GM03348 (cell line): ENCODE data around the gene FAM120A.
"Not testable (repeated sequence)": the region's sequence is repeated elsewhere in the genome, so short reads cannot be mapped to it uniquely, and the experiment has no call there.

Experiments
- DNase-seq: peaks from one replicate; pipeline ENCODE4 v3.0.0; 2012; ENCODE audit warnings: low spot score

The FAM120A gene, protein sequence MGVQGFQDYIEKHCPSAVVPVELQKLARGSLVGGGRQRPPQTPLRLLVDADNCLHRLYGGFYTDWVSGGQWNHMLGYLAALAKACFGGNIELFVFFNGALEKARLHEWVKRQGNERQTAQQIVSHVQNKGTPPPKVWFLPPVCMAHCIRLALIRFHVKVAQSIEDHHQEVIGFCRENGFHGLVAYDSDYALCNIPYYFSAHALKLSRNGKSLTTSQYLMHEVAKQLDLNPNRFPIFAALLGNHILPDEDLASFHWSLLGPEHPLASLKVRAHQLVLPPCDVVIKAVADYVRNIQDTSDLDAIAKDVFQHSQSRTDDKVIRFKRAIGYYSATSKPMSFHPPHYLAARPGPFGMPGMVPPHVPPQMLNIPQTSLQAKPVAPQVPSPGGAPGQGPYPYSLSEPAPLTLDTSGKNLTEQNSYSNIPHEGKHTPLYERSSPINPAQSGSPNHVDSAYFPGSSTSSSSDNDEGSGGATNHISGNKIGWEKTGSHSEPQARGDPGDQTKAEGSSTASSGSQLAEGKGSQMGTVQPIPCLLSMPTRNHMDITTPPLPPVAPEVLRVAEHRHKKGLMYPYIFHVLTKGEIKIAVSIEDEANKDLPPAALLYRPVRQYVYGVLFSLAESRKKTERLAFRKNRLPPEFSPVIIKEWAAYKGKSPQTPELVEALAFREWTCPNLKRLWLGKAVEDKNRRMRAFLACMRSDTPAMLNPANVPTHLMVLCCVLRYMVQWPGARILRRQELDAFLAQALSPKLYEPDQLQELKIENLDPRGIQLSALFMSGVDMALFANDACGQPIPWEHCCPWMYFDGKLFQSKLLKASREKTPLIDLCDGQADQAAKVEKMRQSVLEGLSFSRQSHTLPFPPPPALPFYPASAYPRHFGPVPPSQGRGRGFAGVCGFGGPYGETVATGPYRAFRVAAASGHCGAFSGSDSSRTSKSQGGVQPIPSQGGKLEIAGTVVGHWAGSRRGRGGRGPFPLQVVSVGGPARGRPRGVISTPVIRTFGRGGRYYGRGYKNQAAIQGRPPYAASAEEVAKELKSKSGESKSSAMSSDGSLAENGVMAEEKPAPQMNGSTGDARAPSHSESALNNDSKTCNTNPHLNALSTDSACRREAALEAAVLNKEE

DNA sequence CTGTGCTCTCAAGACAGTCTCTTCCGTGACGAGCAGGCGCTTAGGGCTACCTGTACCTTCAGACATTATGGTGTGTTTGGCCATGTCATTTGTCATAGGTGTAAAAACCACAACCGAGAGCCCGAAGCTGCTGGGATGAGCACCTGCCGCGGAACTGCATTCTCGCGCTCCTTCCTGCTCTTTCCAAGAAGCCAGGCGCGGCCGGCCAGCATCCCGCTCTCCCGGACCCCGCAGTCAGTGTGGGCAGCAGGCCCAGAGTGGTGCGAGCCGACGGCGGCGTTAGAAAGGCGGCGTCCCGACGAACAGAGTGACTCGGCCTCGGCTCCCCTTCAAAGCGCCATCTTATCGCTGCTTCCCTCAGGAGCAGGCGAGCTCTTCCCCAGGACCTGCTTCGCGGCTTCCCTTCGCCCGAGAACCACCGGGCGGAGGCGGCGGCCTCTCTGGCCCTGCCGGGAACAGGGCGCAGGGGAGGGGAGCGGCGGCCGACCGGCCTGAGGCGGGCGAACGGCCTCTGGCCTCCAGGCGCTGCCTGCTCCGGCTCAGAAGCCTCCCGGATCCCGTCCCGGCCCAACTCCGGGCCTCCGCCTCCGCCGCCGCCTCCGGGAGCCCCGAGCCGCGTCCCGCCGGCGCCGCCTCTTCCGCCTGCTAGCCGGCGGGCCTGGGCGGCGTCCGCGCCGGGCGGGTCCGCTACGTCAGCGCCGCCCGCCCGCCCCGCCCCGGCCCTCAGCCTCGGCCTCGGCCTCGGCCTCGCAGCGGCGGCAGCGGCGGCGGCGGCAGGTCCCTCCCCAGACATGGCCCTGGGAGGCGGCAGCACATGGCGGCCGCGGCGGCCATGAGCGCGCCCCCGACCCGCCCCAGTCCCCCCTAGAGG lies at the start of gene FAM120A:
FAM120A (plus strand) TSS at position 741 of the 871 bp plus-strand sequence. CDS start 231 bp downstream, outside the sequence.
- DNase-seq = peak; percentile 96

DNA sequence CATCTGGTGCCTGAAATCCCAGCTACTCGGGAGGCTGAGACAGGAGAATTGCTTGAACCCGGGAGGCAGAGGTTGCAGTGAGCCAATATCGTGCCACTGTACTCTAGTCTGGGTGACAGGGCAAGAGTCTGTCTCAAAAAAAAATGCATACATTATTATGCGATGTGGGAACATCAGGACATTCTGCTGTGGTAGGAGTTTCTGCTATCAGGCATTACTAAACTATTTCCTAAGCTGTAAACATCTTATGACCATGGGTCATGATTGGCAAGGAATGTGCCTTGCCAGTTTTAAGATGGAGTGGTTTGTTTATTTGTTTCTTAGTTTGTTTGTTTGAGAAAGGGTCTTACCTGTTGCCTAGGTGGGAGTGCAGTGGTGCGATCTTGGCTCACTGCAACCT lies 45.1 kb upstream of the FAM120A start:
- DNase-seq = no peak

DNA sequence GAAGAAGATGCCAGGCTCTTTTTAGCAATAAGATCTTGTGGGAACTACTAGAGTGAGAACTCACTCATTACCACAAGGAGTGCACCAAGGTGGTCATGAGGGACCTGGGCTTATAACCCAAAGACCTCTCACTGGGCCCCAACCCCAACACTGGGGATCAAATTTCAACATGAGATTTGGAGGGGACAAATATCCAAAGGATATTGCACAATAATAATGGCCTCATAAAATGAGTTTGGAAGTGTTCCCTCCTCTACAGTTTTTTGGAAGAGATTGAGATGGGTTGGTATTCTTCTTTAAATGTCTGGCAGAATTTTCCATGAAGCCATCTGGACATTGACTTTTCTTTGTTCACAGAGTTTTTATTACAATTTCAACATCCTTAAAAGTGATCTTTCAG lies 38.0 kb upstream of the FAM120A start:
- DNase-seq = no peak

DNA sequence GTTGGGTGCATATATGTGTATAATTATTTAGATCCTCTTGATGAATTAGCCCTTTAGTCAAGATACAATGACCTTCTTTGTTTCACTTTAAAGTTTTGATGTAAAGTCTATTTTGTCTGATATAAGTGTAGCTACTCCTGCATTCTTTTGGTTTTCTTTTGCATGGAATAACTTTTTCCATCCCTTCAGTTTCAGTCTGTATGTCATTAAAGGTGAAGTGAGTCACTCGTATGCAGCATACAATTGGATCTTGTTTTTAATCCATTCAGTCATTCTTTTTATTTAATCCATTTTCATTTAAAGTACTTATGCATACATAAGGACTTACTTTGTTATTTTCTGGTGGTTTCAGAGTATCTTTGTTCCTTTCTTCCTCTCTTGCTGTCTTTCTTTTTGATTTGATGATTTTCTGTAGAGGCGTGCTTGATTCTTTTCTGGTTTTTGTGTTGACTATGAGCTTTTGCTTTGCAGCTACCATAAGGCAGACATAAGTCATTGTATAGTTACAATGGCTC lies 36.3 kb upstream of the FAM120A start:
- no peak for DNase-seq

DNA sequence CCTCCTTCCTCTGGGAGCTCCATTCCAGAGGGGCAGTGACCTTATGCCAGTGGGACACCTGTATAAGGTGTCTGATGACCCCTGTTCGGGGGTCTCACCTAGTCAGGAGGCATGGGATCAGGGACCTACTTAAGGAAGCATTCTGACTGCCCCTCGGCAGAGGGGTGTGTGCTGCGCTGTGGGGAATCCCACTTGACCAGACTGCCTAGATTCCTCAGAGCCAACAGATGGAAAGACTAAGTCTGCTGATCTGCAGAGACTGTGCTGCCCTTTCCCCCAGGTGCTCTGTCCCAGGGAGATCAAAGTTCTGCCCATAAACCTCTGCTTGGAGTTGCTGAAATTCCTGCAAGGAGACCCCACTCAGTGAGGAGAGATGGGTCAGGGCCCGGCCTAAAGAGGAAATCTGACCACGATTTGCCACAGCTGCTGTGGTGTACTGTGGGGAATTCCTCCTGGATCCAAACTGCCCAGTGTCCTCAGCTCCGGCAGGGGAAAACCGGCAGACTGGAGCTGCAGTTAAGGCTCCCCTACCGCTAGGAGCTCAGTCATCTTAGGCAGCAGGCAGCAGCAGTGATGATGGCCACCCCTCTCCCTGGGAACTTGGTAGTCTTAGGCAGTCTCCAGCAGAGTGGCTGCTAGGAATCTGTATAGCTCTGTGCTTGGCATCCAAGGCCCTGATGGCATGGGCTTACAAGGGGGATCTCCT lies 34.8 kb upstream of the FAM120A start:
- DNase-seq = no peak

DNA sequence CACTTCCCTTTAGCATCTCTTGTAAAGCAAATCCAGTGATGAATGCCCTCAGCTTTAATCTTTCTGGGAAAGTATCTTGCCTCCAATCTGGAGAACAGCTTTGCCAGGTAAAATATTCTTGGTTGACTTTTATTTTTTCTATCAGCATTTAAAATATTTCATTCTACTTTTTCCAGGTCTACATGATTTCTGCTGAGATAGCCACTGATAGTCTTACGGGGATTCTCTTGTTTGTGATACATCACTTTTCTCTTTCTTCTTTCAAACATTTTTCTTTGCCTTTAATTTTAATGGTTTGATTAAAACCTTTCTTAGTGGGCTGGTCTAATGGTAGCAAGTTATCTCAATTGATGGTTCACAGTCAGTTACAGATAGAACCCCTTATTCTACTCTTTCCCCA lies 33.9 kb upstream of the FAM120A start:
- DNase-seq = no peak

DNA sequence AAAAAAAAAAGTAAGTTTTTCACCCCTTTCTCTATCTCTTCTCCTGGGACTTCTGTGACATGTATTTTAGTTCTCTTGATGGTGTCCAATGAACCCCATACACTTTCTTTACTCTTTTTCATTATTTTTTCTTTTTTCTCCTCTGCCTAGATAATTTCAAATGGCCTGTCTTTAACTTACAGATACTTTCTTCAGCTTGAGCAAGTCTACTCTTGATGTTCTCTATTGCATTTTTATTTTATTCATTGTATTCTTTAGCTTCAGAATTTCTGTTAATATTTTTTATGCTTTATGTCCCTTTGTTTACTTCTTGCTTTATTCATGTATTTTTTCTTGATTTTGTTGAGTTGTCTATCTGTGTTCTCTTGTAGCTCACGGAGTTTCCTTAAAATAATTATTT lies 32.5 kb upstream of the FAM120A start:
- no peak for DNase-seq

DNA sequence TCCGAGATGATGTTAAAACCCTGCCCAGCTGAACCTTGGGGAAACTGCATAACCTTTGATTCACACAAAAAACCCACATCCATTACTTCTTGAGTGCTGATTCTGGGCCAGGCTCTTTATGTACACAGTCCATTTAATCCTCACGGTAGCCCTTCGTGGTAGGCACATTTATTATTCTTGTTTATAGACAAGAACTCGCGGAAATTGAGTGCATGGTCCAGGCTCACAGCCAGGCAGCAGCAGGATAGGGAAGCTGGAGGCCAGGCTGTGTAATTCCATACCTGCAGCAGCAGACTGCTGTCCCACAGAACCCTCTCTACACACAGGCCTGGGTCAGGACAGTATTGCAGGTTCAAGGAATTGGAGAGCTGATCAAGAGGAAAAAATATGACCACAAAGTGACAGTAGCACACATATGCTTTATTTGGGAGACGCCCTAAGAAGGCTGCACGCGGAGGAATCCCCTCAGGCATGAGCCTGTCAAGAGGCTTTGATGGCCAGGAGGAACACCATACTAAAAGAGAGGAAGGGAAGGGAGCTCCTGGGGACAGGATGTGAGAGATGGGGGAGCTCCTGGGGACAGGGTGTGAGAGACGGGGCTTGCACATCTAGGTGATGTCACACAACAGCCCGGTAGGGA lies 28.4 kb upstream of the FAM120A start:
- no peak for DNase-seq

DNA sequence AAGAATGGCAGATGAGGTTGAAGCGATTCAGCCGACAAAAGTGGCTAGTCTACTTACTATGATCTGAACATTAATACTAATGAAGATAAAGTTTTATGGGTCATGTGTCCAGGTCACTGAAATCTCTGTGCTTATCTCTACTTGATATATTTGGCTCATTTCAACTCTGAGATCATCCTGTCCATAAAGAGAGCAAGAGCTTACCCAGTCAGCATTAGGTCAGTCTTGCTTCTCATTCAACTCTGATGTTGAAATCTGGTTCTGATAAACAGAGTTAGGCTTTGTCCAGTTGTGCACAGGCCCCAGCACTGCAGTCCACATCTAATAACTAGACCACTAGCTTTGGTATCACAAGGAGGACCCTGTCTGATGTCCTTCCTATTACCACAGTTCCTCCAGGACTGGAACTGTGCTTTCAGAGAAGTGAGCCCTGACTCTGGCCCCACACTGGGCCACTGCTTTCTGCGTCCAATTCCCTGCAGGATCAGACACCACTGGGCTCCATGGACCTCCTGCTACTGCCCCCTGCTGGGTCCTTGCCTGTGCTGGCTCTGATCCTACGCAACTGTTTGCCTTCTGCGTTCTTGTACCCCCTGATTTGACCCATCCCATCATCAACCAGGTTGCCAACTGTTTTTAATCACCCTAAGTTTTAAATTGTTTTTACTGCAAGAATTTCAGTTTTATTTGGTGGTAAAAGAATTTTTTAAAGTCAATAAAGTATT lies 23.7 kb upstream of the FAM120A start:
- DNase-seq = no peak

DNA sequence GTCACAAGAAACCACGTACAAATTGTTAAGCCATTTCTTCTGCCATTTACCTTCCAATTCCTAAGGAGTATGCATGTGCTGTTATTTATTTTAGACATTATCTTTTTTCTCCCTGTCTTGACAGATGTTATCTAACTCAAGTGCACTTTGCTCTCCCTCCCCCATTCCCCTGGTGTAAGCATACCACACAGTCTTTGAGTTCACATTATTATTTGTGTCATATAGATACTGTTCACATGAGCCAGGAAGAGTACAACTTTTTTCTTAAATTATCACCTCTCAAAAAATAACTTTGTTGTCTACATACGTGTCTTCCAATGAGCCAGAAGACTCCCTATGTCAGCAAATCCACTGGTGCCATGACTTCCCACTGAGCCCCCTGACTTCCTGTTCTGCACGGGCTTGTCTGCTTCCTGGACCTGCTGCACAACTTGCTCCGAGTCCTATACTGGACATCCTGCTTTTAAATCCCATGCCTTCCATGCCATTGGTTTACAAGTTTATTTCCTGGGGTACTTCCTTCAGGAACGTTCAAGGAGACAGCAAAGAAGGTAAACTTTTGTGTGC lies 19.9 kb upstream of the FAM120A start:
- no peak for DNase-seq

DNA sequence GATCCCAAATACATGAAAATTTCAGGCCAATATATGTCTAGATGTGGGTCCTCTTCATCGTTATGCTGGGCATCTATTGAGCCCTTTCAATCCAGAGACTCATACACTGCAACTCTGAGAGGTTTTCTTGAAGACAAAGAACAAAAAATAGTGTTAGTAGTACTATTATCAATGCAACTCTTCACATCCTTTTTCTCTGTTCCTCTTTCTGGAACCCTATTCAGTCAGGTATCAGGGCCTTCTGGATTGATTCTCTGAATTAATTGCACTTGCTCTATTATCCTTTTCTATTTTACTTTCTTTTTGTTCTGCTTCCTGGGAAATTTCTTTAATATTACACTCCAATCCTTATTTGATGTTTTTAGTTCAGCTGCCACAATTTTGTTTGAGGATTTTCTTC lies 18.5 kb upstream of the FAM120A start:
- DNase-seq = no peak

DNA sequence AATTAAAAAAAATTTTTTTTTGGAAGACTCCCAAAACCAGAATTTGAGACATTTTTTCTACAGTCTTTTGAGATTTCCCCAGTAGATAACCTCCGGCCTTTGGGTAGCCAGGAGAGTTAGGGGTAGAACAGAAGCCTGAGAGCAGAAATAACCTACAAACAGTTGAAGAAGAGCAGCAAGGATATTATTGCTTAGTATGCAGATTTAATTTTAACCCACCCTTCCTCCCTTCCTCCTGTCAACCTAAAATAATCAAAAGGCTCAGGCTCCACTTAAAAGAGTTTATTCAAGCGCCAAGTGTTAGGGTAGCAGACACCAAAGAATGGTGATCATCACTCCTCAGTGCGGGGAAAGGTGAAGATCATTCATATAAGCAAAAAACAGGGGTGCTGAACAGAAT lies 17.4 kb upstream of the FAM120A start:
- DNase-seq = no peak

DNA sequence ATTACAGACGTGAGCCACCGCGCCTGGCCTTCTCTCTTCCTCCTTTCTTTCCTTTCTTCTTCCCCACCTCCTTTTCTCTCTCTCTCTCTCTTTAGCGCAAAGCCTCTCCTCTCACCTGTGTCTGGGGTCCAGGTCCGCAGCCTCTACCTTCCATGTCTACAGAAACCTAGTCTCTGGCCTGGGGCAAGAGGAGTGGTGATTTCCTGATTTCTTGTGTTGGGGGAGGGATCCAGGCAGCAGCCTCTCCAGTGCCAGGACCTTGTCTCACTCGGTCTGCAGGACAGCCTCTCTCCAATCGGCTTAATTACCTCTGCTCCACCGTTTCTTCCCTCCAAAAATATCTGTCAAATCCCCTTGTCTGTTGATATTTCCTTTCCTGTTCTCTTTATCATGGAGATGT lies 16.1 kb upstream of the FAM120A start:
- no peak for DNase-seq

DNA sequence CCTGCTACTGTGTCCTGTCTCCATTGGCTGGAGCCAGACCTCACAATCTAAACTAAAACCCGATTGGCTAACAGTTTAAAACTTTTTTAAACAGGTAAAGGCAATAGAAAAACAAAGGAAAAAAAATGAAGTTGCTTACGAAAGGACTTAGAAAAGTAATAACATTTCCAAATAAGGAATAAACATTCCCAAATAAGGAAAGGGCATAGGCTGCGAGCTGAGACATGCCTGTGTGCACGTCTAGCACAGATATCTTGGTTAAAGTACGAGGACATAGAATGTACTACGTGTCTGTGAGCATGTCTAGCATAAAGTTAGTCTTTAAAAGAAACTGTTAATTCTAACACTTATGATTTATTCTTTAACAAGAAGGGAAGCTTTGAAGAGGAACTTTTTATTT lies 15.3 kb upstream of the FAM120A start:
- DNase-seq = no peak

DNA sequence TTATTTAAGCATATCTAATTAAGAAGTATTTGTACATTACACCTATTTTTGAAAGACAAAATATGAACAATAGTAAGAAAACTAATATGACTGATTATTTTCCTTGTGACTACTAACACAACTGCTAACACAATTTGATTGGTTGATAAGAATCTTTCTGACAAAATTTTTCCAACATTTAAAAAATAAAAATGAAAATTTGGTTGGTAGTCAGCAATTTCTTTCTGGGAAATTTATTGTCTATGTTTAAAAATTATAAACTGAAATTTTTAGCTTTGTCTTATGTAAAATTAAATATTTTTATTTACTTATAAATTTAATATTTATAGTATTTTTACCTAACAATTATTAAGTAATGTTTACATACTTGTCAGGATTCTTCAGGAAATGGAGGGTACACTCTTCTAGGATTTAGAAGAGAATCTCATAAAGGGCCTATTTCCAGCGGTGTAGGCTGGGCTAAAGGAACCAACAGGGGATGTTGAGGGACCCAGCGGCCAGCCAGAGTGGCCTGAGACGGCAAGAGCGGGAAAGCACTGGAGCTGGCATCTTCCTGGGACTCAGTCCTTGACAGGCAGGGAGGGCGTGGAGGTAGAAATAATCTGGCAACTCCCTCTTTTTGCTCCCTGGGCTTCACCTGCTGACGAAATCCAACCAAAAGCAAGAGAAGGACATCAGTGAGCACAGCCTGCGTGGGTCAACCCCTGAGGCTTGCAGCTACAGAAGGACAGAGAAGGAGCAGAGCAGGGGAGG lies 14.7 kb upstream of the FAM120A start:
- DNase-seq = no peak

DNA sequence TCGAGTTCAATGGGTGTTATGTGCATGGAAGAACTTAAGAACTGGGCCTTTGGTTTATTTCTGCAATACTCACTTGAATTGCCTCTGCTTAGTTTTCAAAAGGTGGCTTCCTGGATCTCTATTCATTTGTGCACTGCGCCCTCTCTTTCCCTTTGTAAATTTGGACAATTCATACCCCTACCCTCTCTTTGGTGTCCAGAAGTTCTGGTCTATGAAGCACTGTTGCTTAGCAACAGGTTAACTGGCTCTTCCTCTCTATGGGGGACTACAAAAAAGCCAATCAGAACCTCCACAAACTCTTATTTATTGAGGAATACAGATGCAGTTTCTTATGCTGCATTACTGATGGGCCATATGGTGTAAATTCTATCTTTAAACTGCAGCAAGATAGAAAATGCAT lies 13.5 kb upstream of the FAM120A start:
- DNase-seq = no peak

DNA sequence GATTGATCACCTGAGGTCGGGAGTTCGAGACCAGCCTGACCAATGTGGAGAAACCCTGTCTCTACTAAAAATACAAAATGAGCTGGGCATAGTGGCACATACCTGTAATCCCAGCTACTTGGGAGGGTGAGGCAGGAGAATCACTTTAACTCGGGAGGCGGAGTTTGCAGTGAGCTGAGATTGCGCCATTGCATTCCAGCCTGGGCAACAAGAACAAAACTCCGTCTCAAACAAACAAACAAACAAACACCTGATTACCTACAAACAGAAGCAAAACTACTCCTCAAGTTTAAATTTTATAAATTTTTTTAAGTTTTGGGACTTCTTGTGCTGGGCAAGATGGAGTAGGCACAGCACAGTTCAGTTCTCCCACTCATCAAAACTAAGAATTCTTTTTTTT lies 12.2 kb upstream of the FAM120A start:
- DNase-seq = not testable (repeated sequence)

DNA sequence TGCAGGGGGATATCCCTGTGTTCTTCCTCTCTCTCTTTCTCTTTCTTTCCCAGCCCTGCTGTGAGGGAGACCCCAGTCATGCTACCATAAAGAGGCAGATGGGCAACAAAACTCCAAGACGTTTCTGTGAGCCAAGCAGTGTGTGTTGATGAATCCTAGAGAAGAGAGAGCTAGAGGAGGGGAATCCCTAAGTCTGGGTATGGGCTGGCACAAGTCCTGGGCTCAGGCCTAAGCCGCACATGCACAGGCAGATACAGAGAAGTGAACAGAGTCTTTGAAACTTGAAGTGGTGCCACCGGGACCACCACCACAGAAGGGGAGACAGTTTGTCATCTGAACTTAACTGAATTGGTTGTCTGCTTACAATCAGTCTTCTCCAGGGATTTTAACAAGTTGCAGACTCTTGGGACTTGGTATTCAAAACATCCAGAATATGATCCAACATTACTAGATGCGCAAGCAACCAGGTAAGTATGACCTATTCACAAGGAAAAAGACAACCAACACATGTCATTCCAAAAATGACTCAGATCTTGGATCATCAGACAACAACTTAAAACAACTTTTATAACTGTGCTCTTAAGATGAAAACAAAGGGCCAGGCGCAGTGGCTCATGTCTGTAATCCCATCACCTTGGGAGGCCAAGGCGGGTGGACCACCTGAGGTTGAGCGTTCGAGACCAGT lies 10.4 kb upstream of the FAM120A start:
- DNase-seq = no peak
